ENCODE results near the gene TMEM11. TPM values are rescaled to one million over a fixed set of nuclear protein-coding genes. Genes with fewer than 3 reads are reported as not detected.

TMEM11 gene
- total RNA-seq, 4 donors from 2014 or later: 19.3 to 26.0 (median 22.5) TPM

- no peak overlapping the region for H3K27ac ChIP-seq
- no peak overlapping the region for H3K4me3 ChIP-seq
- no peak for TF ChIP-seq CTCF (IDR thresholded peaks at IDR 0.05)
- TF ChIP-seq POLR2A (IDR thresholded peaks at IDR 0.05): no peak
- H3K27me3 ChIP-seq: no peaks in the 10 kb centered on the region
- DNase-seq: no peak
- H3K36me3 ChIP-seq: no peaks in the 10 kb centered on the region
- peaks cover 0 to 28% (median 5%) of the 10 kb centered on the region in 4 donors for H3K4me1 ChIP-seq
- H3K9me3 ChIP-seq: no peaks in the 10 kb centered on the region
Measured at GRCh38 chr17:21249086-21249795, 35.3 kb upstream of the TMEM11 start.

- Histone ChIP-seq H3K4me1 (peaks cover 0 to 20% (median 2%) of the 10 kb centered on the region in 4 donors), H3K36me3 (no peaks in the 10 kb centered on the region), H3K27me3 (no peaks in the 10 kb centered on the region), H3K27ac (no peak overlapping the region), H3K4me3 (no peak overlapping the region), H3K9me3 (no peaks in the 10 kb centered on the region)
- TF ChIP-seq CTCF (IDR thresholded peaks at IDR 0.05) (no peak), POLR2A (IDR thresholded peaks at IDR 0.05) (no peak)
- no peak for DNase-seq
Measured at GRCh38 chr17:21248500-21248899, 34.5 kb upstream of the TMEM11 start.

- H3K4me1 ChIP-seq: peaks cover 0 to 20% (median 2%) of the 10 kb centered on the region in 4 donors
Measured at GRCh38 chr17:21247552-21248258, 33.7 kb upstream of the TMEM11 start.

GRCh38 chr17:21246698-21247097 lies 32.7 kb upstream of the TMEM11 start:
- H3K4me3 ChIP-seq: no peak overlapping the region
- H3K36me3 ChIP-seq: peaks cover 0 to 6% (median 0%) of the 10 kb centered on the region in 3 donors
- no peak for DNase-seq
- H3K9me3 ChIP-seq: no peaks in the 10 kb centered on the region
- peaks cover 0 to 12% (median 0%) of the 10 kb centered on the region in 4 donors for H3K4me1 ChIP-seq
- TF ChIP-seq CTCF (IDR thresholded peaks at IDR 0.05) (no peak), POLR2A (IDR thresholded peaks at IDR 0.05) (no peak)
- no peaks in the 10 kb centered on the region for H3K27me3 ChIP-seq
- no peak overlapping the region for H3K27ac ChIP-seq

More at GRCh38 chr17:21247552-21248258, 33.7 kb upstream of the TMEM11 start:
- H3K27me3 ChIP-seq: no peaks in the 10 kb centered on the region
- H3K4me3 ChIP-seq: no peak overlapping the region
- no peak for DNase-seq
- H3K9me3 ChIP-seq: no peaks in the 10 kb centered on the region
- H3K27ac ChIP-seq: no peak overlapping the region
- no peak for TF ChIP-seq POLR2A (IDR thresholded peaks at IDR 0.05)
- no peak for TF ChIP-seq CTCF (IDR thresholded peaks at IDR 0.05)
- peaks cover 0 to 2% (median 0%) of the 10 kb centered on the region in 3 donors for H3K36me3 ChIP-seq

GRCh38 chr17:21245639-21246084 lies 31.7 kb upstream of the TMEM11 start:
- DNase-seq: no peak
- no peak for TF ChIP-seq POLR2A (IDR thresholded peaks at IDR 0.05)
- no peak for TF ChIP-seq CTCF (IDR thresholded peaks at IDR 0.05)
- no peaks in the 10 kb centered on the region for H3K27me3 ChIP-seq
- H3K9me3 ChIP-seq: no peaks in the 10 kb centered on the region
- no peak overlapping the region for H3K4me3 ChIP-seq
- peaks cover 0 to 6% (median 0%) of the 10 kb centered on the region in 3 donors for H3K36me3 ChIP-seq
- no peak overlapping the region for H3K27ac ChIP-seq
- peaks cover 0 to 4% (median 0%) of the 10 kb centered on the region in 4 donors for H3K4me1 ChIP-seq

Measured in Peyer's patch (tissue), 4 donors.